Trophoblast cell (in vitro differentiated cells and primary cell): ENCODE data around the gene FAM209B.

Experiments used
- DNase-seq, 2 donors: peaks; one replicate each; pipeline ENCODE4 v3.0.0-alpha.2; 2016
- H2AFZ ChIP-seq: 2 replicates; pipeline ENCODE4 v1.6.1; 2013; ENCODE audit warnings: low read length, moderate library complexity, mild to moderate bottlenecking; ENCODE audit not compliant: insufficient read depth, poor library complexity
- H2AK5ac ChIP-seq: 2 replicates; pipeline ENCODE4 v1.6.1; 2013; ENCODE audit warnings: mild to moderate bottlenecking, low read length
- H2BK120ac ChIP-seq: 2 replicates; pipeline ENCODE4 v1.6.1; 2013; ENCODE audit warnings: low read length, mild to moderate bottlenecking, moderate library complexity; ENCODE audit not compliant: insufficient read depth, poor library complexity
- H2BK12ac ChIP-seq: 2 replicates; pipeline ENCODE4 v1.6.1; 2013; ENCODE audit warnings: mild to moderate bottlenecking, low read length, moderate library complexity
- H2BK5ac ChIP-seq: 2 replicates; pipeline ENCODE4 v1.6.1; 2013; ENCODE audit warnings: low read length, low read depth, moderate library complexity, mild to moderate bottlenecking; ENCODE audit not compliant: poor library complexity
- H3K14ac ChIP-seq: 2 replicates; pipeline ENCODE4 v1.6.1; 2013; ENCODE audit warnings: mild to moderate bottlenecking, low read length
- H3K18ac ChIP-seq: 2 replicates; pipeline ENCODE4 v1.6.1; 2013; ENCODE audit warnings: mild to moderate bottlenecking, low read length
- H3K23ac ChIP-seq: 2 replicates; pipeline ENCODE4 v1.6.1; 2013; ENCODE audit warnings: low read length
- H3K27ac ChIP-seq: 2 replicates; pipeline ENCODE4 v1.5.1; 2013; ENCODE audit warnings: low read depth, mild to moderate bottlenecking, inconsistent platforms, low read length, moderate library complexity
- H3K27me3 ChIP-seq: 2 replicates; pipeline ENCODE4 v1.6.1; 2013; ENCODE audit warnings: inconsistent platforms, mild to moderate bottlenecking, low read length, moderate library complexity; ENCODE audit not compliant: insufficient read depth
- H3K36me3 ChIP-seq, 2 experiments: 1 replicate in 1 of 2; 2 replicates in 1 of 2; pipeline ENCODE4 v1.6.1; 2013; ENCODE audit warnings: low read length in 2 of 2, mild to moderate bottlenecking in 2 of 2, moderate library complexity in 1 of 2; ENCODE audit not compliant: insufficient read depth in 2 of 2, control insufficient read depth in 1 of 2
- H3K4ac ChIP-seq: 2 replicates; pipeline ENCODE4 v1.6.1; 2013; ENCODE audit warnings: low read depth, mild to moderate bottlenecking, low read length, moderate library complexity
- H3K4me1 ChIP-seq, 2 experiments: 1 replicate in 1 of 2; 2 replicates in 1 of 2; pipeline ENCODE4 v1.6.1; 2013; ENCODE audit warnings: low read length in 2 of 2, mild to moderate bottlenecking in 2 of 2, moderate library complexity in 1 of 2; ENCODE audit not compliant: insufficient read depth in 2 of 2, control insufficient read depth in 1 of 2
- H3K4me2 ChIP-seq: 2 replicates; pipeline ENCODE4 v1.6.1; 2013; ENCODE audit warnings: inconsistent platforms, mild to moderate bottlenecking, low read length, moderate library complexity
- H3K4me3 ChIP-seq: 2 replicates; pipeline ENCODE4 v1.5.1; 2013; ENCODE audit warnings: mild to moderate bottlenecking, low read depth, low read length, inconsistent platforms
- H3K79me1 ChIP-seq: one replicate; pipeline ENCODE4 v1.6.1; 2013; ENCODE audit warnings: low read length
- H3K79me2 ChIP-seq: 2 replicates; pipeline ENCODE4 v1.6.1; 2013; ENCODE audit warnings: low read length, mild to moderate bottlenecking; ENCODE audit not compliant: control insufficient read depth, insufficient read depth, poor library complexity
- H3K9ac ChIP-seq: 2 replicates; pipeline ENCODE4 v1.6.1; 2013; ENCODE audit warnings: mild to moderate bottlenecking, low read length
- H3K9me3 ChIP-seq: 2 replicates; pipeline ENCODE4 v1.6.1; 2013; ENCODE audit warnings: low read depth, mild to moderate bottlenecking, control low read depth, inconsistent platforms, low read length; ENCODE audit not compliant: insufficient read depth
- H4K12ac ChIP-seq: 2 replicates; pipeline ENCODE4 v1.6.1; 2013; ENCODE audit warnings: low read depth, mild to moderate bottlenecking, low read length, moderate library complexity
- H4K8ac ChIP-seq: 2 replicates; pipeline ENCODE4 v1.6.1; 2013; ENCODE audit warnings: low read depth, mild to moderate bottlenecking, low read length, moderate library complexity
- H4K91ac ChIP-seq: one replicate; pipeline ENCODE4 v1.6.1; 2013; ENCODE audit warnings: low read depth, mild to moderate bottlenecking, low read length, moderate library complexity
- WGBS: extraction: QIAGEN DNeasy Blood & Tissue Kit; methylation state at CpG from one replicate; pipeline ENCODE4 v1.1.7; 2013; ENCODE audit warnings: missing lambda C conversion rate; ENCODE audit not compliant: insufficient read length, insufficient coverage; ENCODE audit errors: extremely low coverage; 5-methylcytosine and 5-hydroxymethylcytosine counted together

FAM209B gene

GRCh38 chr20:56582542-56582941 is 49.5 kb downstream of the FAM209B start:
- Histone ChIP-seq H3K4me1 (peaks cover 8 to 13% of the 10 kb centered on the region in 2 experiments), H3K9me3 (no peaks in the 10 kb centered on the region), H2AFZ (no peak overlapping the region), H3K4me3 (no peak overlapping the region), H3K27ac (no peak overlapping the region), H3K18ac (no peak overlapping the region), H3K27me3 (no peaks in the 10 kb centered on the region), H3K79me1 (peaks cover 9% of the 10 kb centered on the region), H3K36me3 (no peaks in the 10 kb centered on the region), H3K9ac (no peak overlapping the region), H3K14ac (no peak overlapping the region), H4K12ac (no peak overlapping the region), H3K23ac (no peak overlapping the region), H3K4ac (no peak overlapping the region), H2BK5ac (no peak overlapping the region), H4K8ac (no peak overlapping the region), H4K91ac (no peak overlapping the region), H2AK5ac (no peak overlapping the region), H3K4me2 (no peak overlapping the region), H3K79me2 (peaks cover 2% of the 10 kb centered on the region), H2BK120ac (no peak overlapping the region), H2BK12ac (no peak overlapping the region)
- WGBS, result no CpG with 5 or more reads among the region's 4 CpGs
- DNase-seq, result no peak

- H4K12ac ChIP-seq, result no peak overlapping the region
- peak overlapping the region; percentile 30 for H3K27ac ChIP-seq
- H3K14ac ChIP-seq, result no peak overlapping the region
- no CpG with 5 or more reads among the region's 5 CpGs for WGBS
- H3K23ac ChIP-seq, result no peak overlapping the region
- H3K4ac ChIP-seq, result no peak overlapping the region
- peaks cover 2% of the 10 kb centered on the region for H3K79me2 ChIP-seq
- peak overlapping the region; percentile 67 for H4K8ac ChIP-seq
- H2AK5ac ChIP-seq, result no peak overlapping the region
- no peaks in the 10 kb centered on the region for H3K9me3 ChIP-seq
- no peak overlapping the region for H2AFZ ChIP-seq
- H3K27me3 ChIP-seq, result no peaks in the 10 kb centered on the region
- peak overlapping the region; percentile 67 for H4K91ac ChIP-seq
- H3K36me3 ChIP-seq, result no peaks in the 10 kb centered on the region
- no peak for DNase-seq
- no peak overlapping the region for H3K4me3 ChIP-seq
- no peak overlapping the region for H2BK5ac ChIP-seq
- H2BK120ac ChIP-seq, result peak overlapping the region; percentile 25
- peaks cover 0 to 6% of the 10 kb centered on the region in 2 experiments for H3K4me1 ChIP-seq
- peak overlapping the region; percentile 66 for H2BK12ac ChIP-seq
- H3K9ac ChIP-seq, result no peak overlapping the region
- H3K18ac ChIP-seq, result no peak overlapping the region
- no peak overlapping the region for H3K4me2 ChIP-seq
- H3K79me1 ChIP-seq, result peaks cover 7% of the 10 kb centered on the region
Observed at GRCh38 chr20:56584916-56585315, 51.9 kb downstream of the FAM209B start.
